ENCODE results near the gene WIPF2.
"Not testable (repeated sequence)": the region's sequence is repeated elsewhere in the genome, so short reads cannot be mapped to it uniquely, and the experiment has no call there.

Gene WIPF2

DNA sequence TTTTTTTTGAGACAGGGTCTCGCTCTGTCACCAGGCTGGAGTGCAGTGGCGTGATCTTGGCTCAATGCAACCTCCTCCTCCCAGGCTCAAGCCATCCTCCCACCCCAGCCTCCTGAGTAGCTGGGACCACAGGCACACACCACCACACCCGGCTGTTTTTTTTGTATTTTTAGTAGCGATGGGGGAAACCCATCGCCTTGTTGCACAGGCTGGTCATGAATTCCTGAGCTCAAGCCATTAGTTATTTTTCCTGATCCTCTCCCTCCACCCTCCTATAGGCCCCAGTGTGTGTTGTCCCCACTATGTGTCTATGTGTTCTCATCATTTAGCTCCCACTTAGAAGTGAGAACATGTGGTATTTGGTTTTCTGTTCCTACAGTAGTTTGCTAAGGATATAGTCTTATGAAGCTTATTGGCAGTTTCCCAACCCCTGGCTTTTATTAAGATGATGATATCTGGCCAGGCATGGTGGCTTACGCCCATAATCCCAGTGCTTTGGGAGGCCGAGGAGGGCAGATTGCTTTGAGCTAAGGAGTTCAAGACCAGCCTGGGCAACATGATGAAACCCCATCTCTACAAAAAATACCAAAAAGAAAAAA, 80.2 kb downstream of the WIPF2 start:
- not testable (repeated sequence) for DNase-seq

DNA sequence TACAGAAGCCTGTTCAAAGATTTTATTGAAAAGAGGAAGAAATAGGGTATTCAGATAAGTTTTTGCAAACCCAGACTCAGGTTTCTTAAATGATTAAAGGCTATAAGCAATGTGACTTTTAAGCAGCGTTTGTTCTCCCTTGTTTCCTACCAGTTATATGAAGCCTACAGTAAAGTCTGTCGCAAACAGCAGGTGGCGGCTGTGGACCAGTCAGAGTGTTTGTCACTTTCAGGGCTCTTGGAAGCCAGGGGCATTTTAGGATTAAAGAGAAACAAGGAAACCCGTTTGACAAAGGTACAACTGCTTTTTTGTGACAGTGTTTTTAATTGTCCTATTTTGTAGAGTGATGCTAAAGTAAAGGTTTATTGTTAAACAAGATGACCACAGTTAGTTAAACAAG, 82.2 kb downstream of the WIPF2 start:
- DNase-seq, result no peak

DNA sequence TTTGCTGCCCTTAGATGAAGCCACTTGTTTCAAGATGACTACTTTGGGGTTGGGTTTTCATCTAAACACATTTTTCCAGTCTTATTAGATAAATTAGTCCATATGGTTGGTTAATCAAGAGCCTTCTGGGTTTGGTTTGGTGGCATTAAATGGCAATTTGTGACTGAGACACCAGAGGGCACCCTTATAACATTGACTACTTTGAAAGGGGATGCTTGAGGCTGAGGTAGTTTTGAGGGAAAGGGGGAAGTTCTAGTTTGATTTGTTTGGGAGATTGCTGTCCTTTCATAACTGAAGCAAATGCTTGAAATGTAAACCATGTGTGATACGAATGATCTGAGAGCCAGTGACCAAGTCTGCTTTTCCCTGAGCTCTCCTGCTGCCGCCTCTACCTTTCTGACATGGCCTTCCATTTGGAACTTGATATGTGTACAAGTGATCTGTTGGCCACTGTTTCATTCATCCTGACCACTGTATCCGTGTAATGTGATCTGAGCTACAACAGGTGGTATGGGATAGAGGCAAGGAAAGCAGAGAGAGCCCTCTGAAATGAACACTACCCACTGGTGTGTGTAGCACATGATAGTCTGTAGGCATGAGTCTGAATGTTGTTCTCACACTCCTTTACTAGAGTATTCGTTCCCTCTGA, 84.0 kb downstream of the WIPF2 start:
- DNase-seq, result peak; percentile 59

DNA sequence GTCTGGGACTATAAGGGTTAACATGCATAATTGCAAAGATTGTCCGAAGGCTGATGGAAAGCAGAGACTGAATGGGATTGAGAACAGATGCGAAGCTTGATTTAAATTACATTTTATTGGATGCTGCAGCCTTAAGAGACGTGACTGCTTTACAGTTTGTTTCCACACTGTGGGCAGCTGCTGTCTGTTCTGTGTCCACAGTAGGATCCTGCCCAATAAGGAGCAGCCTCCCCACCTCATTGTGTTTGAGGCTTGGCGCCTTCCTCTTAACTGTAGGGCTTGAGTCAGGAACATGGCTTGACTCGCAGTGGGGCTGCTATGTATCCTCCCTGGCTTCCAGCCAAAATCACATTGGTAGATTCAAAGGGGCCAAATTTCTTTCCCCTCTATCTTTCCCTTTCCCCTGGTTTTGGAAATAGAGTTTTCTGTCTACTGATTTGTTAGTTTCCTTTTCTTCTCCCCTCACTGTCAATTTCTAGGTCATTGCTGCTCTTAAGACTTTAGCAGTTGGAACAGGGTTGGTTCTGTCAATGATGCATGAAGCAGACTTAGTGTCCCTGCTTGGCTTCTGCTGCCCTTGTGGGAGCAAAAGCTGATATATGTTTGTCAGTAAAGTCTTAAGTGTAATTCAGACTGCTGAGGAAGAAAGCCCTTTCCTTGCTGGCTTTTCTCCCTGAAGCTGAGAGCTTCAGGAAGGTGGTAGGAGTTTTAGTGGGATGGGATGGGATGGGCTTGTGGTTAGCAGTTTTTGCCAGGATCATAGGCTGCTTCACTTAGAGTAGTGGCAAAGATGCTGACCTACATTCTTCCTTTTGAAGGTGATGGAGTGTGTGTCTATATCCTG, 84.8 kb downstream of the WIPF2 start:
- DNase-seq, result no peak

DNA sequence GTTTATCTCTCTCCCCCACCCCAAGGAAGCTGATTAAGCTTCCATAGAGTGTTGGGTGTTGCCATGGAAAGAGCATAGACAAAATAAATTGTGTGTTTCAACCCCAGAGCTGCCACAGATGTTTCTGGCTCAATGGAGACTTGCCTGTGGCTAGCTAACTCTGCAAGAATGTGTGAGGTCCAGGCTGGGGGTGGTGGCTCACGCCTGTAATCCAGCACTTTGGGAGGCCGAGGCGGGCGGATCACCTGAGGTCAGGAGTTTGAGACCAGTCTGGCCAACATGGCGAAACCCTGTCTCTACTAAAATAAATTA, 85.4 kb downstream of the WIPF2 start:
- DNase-seq, result not testable (repeated sequence)

DNA sequence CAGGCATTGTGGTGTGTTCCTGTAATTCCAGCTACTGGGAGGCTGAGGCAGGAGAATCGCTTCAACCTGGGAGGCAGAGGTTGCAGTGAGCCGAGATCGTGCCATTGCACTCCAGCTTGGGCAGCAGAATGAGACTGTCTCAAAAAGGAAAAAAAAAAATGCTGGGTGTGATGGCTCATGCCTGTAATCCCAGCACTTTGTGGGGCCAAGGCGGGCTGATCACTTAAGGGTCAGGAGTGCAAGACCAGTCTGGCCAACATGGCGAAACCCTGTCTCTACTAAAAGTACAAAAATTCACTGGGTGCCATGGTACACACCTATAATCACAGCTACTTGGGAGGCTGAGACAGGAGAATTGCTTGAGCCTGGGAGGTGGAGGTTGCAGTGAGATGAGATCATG, 85.8 kb downstream of the WIPF2 start:
- DNase-seq, result not testable (repeated sequence)

DNA sequence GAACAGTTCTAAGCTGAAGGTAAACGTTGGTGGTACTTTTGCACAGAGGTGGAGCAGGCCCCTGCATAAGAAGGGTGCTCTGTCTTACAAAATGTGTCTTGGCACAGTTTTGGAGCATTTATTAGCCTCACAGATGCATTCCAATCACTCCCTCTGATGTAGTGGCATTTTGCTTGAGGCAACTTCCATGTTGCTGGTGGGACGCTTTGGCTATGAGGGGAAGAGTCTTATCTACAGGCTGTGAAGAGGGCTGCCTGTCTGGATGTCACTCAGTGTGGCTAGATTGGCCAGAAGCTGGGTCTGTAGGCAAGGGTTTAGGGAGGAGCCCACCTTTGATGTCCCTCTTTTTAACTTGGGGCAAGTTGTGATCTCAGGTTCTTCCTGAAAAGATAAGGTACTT, 87.3 kb downstream of the WIPF2 start:
- no peak for DNase-seq

DNA sequence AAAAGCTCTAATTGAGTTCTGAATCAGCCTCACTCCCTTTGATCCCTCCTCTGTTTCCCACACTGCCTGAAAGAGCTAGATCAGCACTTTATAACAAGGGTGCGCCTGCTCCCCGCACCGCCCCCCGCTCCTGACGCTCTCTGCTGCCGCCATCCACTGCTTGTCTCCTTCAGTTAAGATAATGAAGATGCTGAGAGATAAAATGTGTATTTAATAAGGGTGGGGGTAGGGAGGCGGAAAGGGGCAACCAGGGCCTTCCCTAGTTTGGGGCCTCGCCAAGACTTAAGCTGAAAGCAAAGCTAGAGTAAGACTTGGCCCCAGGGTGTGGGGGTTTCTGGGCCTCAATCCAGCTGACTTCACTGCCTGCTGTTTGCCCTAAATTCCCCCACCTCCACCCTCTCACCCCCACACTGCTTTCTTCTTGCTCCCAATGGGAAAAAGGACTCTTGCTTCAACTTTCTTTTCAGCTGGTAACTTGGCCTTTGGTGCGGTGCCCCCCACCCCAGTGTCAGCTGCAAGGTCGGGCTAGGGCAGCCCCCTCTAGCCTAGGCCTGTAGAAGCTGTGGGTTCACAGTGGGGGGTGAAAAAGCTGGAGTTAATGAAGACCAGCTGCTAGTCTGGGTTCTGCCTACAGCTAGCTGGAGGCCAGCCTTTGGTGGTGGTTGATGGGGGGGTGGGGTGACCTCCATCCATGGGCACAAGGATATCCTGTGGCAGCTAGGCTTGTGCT, 88.1 kb downstream of the WIPF2 start:
- DNase-seq, result no peak

DNA sequence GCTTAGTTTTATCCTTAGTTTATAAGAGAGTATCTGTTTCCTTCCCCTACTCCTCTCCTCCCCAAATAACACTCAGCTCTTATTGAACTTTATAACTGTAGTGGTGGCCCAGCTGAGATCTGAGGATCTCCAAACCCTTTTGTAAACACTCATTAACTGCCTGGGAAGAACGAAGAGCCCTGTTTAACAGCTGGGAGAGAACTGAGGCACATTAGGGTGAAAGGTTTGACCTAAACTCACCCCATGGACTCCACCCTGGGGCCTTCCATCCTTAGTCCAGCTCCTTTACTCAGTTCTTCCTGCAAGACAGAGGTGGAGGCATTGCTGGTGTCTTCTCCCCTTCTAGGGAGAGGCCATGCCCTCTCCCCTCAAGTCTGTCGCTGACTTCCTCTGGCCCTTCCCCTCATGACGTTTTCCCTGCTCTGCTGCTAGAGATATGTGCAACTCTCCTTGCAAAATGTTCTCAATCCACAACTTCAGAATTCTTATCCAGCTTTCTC, 88.7 kb downstream of the WIPF2 start:
- no peak for DNase-seq

DNA sequence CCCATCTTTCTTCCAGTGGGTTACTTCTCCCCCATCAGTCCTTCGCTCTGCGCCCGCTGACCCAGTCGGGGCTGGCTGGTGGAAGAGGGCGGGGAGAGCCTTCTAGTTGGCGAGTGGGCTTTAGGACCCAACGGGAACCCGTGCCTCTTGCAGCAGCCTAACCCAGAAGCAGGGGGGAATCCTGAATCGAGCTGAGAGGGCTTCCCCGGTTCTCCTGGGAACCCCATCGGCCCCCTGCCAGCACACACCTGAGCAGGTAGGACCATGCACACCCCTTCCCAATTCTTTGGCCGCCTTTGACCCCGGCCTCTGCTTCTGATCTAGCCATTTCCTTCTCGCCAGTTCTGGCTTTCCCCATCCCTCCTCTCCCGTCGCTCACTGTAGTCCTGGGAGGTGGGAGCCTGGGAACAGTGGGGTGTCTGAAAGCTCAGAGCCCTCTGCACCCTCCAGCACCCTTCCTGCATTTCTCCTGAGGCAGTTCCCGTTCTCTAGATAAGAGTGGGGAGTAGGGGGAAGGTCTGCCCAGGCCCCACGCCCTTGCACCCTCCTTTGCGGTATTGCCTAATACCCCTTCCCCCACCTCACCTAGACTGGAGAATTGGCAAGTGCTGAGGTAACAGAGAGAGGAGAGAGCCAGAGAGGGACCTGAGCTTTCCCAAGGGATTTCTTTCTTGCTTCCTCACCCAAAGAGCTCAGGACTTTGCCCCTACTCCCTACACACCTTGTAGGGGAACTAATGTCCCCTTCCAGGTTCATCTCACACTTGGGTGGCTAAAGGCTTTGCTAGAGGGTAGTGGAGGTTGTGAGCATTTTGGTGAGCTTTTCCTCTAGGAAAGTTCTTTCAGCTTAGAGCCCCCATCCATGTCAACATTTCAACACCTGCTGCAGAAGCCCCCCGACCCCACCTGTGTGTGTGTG, 90.2 kb downstream of the WIPF2 start, which contains the start of gene RARA:
Gene RARA, plus strand, starts transcription at position 150 of the 918 bp plus-strand sequence. CDS start 22,039 bp downstream, outside the sequence.
- DNase-seq, result peak; percentile 60

DNA sequence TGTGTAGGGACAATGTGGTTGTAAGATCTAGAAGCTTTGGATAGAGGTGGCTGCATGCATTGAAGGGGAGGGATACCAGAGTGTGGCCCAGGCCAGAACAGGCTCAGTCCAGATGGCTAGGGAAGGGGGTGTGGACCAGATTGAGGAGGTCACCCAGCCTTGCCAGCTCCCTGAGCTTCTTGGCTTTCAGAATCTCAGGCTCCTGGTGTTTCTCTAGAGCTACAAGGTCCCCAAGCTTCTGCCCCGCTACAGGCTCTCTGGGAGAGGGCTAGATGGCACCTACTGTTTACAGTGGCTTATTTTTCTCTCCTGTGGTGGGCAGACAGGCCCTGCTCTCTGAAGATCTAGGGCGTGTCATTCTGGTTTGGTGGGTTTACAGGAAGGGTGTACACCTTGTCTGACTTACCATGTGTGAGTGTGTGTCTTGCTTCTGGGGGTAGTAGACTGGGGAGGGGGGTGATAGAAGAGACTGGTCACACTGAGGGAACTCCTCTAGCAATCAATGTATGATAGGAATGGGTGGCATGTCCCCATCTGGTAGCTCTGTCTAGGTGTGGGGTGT, 90.9 kb downstream of the WIPF2 start:
- no peak for DNase-seq

DNA sequence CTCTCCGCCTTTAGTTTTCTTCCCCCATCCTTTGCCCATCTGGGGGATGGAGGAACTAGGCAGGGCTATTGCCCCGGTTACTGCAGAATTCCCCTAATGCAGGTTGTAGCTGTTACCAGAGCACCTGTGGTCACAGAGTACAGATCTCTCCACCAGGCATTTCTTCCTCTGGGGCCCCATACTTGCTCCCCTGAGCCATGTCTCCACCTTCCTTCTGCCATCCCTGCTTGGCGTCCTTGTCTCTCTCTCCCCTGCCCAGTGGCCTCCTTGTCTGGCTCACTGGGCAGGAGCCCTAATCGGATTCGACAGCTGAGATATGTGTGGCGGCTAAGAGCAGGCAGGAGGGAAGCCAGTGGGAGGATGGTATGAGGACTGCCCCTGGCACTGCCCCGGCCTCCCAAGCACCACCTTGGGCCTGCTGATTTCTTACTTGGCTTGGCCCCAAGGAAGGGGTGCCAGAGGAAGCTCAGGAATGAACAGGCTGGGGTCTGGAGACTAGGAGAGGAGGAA, 91.8 kb downstream of the WIPF2 start:
- DNase-seq, result no peak

DNA sequence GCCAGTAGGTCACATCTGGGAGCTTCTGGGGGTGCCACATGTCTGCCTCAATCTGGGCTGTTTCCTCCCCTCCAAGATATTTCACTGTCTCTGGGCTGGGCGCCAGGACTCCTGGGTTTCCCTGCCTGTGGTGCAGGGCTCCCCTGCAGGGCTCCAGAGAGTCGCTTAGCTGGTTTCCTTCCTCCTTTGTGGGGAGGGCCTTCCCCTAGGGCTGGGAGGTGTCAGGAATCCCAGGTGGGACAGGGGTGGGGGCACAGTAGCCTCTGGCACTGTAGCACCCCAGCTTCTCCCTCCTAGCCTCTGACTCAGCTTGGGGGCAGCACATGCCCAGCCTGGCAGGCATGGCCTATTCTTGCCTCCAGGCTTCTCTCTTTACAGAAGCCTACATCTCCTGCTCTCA, 92.5 kb downstream of the WIPF2 start:
- DNase-seq, result peak; percentile 35

DNA sequence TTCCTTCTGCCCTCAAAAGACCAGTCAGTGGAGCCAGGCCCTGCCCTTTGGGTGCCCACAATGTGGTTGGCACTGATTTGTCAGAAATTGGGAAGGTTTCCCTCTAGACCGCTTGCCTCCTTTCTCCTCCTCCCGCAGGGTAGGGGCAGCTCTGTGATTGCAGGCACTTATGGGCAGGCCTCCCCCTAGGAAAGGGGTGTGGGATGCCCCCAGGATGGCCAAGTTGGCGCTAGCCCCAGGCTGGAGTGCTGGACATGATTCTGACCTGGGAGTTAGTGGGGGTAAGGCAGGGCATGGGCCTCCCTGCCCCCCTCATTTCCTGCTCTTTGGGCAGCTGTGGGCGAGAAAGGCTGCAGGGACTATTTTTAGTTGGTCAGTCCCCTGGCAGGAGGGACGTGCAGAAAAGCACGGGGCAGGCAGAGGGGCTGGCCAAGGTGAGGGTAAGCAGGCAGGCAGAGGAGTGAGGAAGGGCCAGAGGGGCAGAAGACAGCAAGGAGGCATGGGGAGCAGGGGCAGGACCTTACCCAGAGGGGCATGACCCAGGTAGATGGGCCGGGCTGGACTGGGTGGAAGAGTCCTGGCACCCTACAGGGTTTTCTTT, 93.1 kb downstream of the WIPF2 start:
- no peak for DNase-seq

DNA sequence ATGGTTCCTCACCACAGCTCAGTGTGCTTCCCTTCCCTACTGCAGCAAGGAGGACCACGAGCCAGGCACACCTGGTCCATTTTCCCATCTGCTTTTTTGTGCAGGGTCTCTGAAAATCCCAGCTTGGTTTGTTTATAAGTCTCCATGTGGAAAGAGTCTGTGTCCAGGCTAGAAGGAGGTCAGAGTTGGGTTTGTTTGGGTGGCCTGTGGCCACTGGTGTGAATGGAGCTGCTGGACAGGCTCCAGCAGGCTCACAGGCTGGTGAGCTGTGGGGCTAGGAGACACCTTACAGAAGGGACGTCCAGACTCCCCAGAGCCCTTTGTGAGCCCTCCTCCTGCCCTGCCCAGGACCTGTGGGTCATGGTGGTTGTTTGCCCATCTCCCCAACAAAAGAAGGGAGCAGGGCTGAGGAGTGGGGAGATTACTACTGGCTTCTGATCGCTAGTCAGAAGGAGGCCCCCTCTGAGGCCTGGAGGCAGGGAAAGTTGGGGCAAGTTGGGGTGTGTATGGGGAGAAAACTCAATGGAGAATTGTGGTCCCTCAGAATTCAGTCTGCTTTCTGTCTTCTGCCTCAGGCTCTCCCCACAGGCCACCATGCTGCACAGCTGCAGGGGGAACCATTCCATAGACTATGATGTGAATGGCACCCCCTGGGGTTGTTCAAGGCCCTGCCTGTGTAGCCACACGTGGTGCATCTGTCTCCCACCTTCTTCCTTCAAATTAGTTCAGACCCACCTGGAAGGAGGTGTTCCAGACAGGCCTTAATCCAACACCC, 94.0 kb downstream of the WIPF2 start:
- no peak for DNase-seq

DNA sequence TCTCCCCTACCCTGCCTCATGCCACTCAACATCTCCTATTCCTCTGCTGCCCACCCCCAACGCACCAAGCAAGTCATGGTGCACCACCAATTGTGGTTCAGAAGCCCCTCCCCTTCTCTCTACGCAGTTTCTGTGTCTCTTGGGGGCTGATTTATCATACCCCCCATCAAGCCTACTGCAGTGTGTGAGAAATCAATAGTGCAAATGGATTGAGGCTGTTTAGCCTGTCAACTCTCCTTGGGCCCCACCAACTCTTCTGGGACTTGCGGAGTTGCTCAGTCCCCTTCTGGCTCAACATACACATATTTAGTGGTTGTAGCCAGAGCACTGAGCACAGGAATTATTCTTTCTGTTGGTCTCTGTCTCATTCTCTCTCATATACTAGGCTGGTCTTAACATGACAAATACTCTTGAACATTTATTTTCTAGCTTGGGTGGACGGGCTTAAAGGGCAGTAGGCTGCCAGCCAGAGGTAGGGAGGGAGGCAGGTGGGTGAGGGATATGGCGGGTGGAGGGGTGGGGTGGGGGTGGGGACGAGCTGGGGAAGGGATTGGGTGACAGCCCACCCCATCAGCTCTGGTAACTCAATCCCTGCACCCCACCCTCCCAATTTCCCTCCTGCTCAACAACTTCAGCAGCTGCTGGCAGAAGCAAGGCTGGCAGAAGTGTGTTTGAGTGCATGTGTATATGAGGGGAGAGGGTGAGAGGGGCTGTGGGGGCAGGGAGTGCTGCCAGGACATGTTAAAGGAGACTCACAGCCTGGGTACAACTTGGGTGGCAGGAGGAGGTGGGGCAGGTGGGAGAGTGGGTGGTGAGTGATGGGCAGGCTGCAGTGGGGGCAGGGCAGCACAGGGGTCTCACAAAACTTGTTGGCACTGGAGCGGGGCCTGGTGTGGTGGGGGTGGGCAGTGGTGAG, 94.8 kb downstream of the WIPF2 start:
- peak; percentile 94 for DNase-seq

DNA sequence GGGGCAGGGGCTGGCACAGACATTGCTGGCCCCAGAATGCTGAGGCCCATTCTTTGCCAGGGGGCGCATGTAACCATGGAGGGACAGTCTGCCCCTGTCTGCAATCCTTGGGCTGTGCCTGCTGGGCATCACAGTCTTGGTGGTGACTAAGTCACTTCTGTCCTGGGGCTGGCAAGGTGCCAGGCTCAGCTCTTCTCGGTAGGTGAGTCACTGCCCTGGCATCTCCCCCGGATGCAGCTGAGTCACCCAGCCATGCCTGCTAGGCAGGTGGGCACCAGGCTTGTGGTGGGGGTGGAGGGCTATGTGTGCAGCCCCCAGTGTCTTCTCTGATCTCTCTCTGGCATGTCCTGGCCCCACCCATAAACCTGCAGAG, 95.5 kb downstream of the WIPF2 start:
- peak; percentile 62 for DNase-seq

DNA sequence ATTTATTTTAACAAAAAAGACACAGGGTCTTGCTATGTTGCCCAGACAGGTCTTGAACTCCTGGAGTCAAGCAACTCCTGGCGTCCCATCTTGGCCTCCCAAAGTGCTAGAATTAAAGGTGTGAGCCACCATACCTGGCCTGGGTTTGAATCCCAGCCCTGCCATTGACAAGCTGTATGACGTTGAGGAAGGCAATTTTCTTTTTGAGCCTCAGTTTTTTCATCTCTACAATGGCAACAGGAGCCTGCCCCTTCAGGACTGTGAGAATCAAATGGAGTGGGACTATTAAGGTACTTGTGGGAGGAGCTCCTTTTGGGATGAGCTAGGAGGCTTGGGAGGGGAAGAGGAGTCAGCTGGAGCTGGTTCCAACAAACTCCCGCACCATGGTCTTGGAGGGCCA, 96.1 kb downstream of the WIPF2 start:
- no peak for DNase-seq

Data from NCI-H2171 (cell line).